ENCODE measurements around the gene RBM11.
"Not testable (repeated sequence)": the region's sequence is repeated elsewhere in the genome, so short reads cannot be mapped to it uniquely, and the experiment has no call there.

Gene RBM11

GRCh38 chr21:14215971-14216641 is at the start of gene RBM11:
Gene RBM11, plus strand, starts transcription at chr21:14216157. Its CDS starts 30 bp downstream, at chr21:14216187.
- DNase-seq = peak; percentile 84

GRCh38 chr21:14166463-14167223 is 49.3 kb upstream of the RBM11 start:
- not testable (repeated sequence) for DNase-seq

GRCh38 chr21:14206222-14206621 is 9.7 kb upstream of the RBM11 start:
- no peak for DNase-seq

GRCh38 chr21:14210738-14211137 is 5.2 kb upstream of the RBM11 start, which contains the start of gene LIPI:
Gene LIPI, minus strand, starts transcription at chr21:14210955. Its CDS starts 110 bp downstream, at chr21:14210845.
- DNase-seq = no peak

- DNase-seq = no peak
These were observed 2.8 kb upstream of the RBM11 start for GRCh38 chr21:14213164-14213563.

- DNase-seq = no peak
These were observed 7.4 kb downstream of the RBM11 start for GRCh38 chr21:14223365-14223764.

- no peak for DNase-seq
These were observed 13.4 kb downstream of the RBM11 start for GRCh38 chr21:14229399-14229798.

- no peak for DNase-seq
These were observed 19.1 kb downstream of the RBM11 start for GRCh38 chr21:14235101-14235500.

GRCh38 chr21:14236180-14236579 is 20.2 kb downstream of the RBM11 start:
- no peak for DNase-seq

GRCh38 chr21:14239281-14239680 is 23.3 kb downstream of the RBM11 start:
- no peak for DNase-seq

GRCh38 chr21:14241297-14241696 is 25.3 kb downstream of the RBM11 start:
- DNase-seq = no peak

GRCh38 chr21:14243461-14243860 is 27.5 kb downstream of the RBM11 start:
- DNase-seq = no peak

GRCh38 chr21:14243874-14244273 is 27.9 kb downstream of the RBM11 start:
- DNase-seq = no peak

- no peak for DNase-seq
These were observed 29.0 kb downstream of the RBM11 start for GRCh38 chr21:14244911-14245310.

- DNase-seq = no peak
These were observed 29.8 kb downstream of the RBM11 start for GRCh38 chr21:14245711-14246110.

- DNase-seq = no peak
These were observed 35.4 kb downstream of the RBM11 start for GRCh38 chr21:14251336-14251735.

- no peak for DNase-seq
These were observed 43.8 kb downstream of the RBM11 start for GRCh38 chr21:14259747-14260146.

GRCh38 chr21:14260174-14260764 is 44.3 kb downstream of the RBM11 start:
- no peak for DNase-seq

GRCh38 chr21:14262039-14262438 is 46.1 kb downstream of the RBM11 start:
- DNase-seq = no peak

GRCh38 chr21:14263879-14264278 is 47.9 kb downstream of the RBM11 start:
- no peak for DNase-seq

GRCh38 chr21:14265023-14265422 is 49.1 kb downstream of the RBM11 start:
- no peak for DNase-seq

- DNase-seq = no peak
These were observed 51.1 kb downstream of the RBM11 start for GRCh38 chr21:14267076-14267475.

- DNase-seq = no peak
These were observed 54.7 kb downstream of the RBM11 start for GRCh38 chr21:14270631-14271030.

- DNase-seq = no peak
These were observed 55.1 kb downstream of the RBM11 start for GRCh38 chr21:14271053-14271452.
